CD4-positive, alpha-beta T cell treated with Interleukin-2 at 100 ng/mL for 4 hours (primary cell): ENCODE results near the gene SRSF11.
"Not testable (repeated sequence)": the region's sequence is repeated elsewhere in the genome, so short reads cannot be mapped to it uniquely, and the experiment has no call there.

ENCODE experiments used
- DNase-seq: peaks from one replicate; pipeline ENCODE4 v3.0.0-alpha.2; 2020; ENCODE audit warnings: low spot score

The SRSF11 gene

DNA sequence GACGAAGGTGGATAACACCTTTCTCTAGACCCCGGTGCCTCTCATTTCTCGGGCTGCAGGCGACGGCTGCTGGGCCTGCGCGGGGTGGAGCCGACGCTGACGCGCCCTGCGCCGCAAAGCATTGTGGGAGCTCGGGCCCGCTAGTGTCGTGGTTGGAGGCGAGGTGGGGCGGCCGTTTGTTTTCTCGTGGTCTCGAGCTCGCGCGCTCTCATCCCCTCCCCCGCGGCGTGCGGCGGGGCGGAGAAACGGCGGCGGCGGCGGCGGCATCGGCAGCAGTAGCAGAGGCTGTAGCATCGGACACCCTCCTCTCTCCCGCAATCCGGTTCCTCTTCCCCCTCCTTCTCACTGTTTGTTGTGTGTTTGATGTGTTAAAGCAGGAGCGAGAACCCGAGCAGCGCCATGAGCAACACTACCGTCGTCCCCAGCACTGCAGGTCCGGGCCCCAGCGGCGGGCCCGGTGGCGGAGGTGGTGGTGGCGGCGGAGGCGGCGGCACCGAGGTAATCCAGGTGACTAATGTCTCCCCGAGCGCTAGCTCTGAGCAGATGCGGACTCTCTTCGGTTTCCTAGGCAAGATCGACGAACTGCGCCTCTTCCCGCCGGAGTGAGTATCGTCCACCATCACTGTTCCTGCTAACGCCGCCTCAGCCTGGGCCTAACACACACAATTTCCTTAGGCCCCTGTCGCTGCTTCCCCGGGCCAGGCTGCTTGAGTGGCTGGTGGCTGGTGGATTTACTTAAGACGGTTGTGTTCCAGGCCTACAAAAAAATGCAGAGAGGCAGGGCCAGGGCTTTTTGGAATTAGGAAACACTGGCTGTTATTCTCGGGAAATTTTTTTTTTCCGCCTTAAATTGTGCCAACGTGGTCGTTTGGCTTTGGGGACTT, at the start of gene SRSF11:
Gene SRSF11, plus strand, starts transcription at position 143 of the 884 bp plus-strand sequence. Its CDS starts 257 bp downstream, at position 400.
- peak; percentile 97 for DNase-seq

GRCh38 chr1:70171512-70171911, 49.7 kb upstream of the SRSF11 start:
- DNase-seq: no peak

- not testable (repeated sequence) for DNase-seq
These were observed 36.0 kb upstream of the SRSF11 start for GRCh38 chr1:70185181-70185580.

- no peak for DNase-seq
These were observed 32.7 kb upstream of the SRSF11 start for GRCh38 chr1:70188522-70188921.

- DNase-seq: no peak
These were observed 31.0 kb upstream of the SRSF11 start for GRCh38 chr1:70190180-70190579.

DNA sequence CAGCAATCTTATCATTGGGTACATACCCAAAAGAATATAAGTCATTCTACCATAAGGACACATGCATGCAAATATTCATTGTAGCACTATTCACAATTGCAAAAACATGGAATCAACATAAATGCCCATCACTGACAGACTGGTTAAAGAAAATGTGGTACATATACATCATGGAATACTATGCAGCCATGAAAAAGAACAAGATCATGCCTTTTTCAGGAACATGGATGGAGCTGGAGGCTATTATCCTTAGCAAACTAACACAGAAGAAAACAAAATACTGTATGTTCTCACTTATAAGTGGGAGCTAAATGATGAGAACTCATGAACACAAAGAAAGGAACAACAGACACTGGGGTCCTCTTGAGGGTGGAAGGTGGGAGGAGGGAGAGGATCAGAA, 28.7 kb upstream of the SRSF11 start:
- DNase-seq: not testable (repeated sequence)

DNA sequence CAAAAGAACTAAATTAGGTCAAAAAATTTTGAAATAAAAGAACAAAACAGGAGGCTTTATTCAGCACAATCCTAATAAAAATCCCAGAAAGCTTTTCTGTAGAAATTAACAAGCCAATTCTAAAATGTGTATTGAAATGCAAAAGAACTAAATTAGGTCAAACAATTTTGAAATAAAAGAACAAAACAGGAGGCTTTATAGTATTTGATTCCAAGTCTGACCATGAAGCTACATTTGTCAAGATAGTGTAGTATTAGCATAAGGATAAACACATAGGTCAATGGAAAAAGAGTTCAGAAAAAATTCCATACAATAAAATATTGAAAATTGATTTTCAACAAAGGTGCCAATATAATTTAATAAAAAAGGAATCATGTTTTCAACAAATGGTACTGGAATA, 26.6 kb upstream of the SRSF11 start:
- no peak for DNase-seq

DNA sequence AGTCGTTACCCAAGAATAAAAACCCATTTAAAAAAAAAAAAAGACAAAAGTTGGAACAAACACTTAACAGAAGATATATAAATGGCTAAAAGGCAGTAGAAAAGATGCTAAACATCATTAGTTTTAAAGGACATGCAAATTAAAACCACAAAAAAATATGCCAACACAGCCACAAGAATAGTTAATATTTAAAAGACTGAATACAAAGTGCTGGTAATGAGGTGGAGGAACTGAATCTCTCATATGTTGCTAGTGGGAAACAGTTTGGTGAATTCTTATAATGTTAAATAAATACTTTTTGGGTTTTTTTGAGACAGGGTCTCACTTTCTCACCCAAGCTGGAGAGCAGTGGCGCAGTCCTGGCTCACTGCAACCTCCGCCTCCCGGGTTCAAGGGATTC, 25.8 kb upstream of the SRSF11 start:
- DNase-seq: no peak

- DNase-seq: no peak
These were observed 24.8 kb upstream of the SRSF11 start for GRCh38 chr1:70196333-70196732.

DNA sequence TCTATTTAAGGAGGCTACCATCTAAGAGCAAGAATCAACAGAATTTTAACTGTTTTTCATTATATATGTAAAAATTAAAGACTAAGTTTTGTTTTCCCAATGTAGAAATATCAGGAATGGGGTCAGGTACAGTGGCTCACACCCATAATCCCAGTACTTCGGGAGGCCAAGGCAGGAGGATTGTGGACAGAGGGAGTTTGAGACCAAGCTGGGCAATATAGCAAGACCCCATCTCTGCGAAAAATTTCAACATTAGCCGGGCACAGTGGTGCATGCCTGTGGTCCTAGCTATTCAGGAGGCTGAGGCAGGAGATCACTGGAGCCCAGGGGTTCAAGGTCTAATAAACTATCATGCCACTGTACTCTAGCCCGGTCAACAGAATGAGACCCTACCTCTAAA, 21.1 kb upstream of the SRSF11 start:
- DNase-seq: no peak

DNA sequence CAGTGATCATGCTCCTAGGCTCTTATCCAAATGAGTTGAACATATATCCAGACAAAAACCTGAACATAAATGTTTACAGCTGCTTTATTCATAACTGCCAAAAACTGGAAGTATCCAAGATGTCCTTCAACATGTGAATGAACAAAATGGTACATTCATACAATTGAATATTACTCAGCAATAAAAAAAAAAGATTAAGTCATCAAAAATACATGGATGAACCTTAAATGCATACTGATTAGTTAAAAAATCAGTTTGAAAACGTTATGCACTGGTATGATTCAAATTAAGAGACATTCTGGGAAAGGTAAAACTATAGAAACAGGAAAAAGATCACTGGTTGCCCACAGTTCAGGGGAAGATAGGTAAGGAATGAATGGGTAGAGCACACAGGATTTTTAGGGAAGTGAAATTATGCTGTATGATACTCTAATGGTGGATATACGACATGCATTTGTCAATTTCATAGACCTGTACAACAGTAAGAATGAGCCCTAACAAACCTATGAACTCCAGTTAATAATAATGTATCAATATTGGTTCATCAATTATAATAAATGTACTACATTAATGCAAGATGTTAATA, 18.9 kb upstream of the SRSF11 start:
- DNase-seq: no peak

DNA sequence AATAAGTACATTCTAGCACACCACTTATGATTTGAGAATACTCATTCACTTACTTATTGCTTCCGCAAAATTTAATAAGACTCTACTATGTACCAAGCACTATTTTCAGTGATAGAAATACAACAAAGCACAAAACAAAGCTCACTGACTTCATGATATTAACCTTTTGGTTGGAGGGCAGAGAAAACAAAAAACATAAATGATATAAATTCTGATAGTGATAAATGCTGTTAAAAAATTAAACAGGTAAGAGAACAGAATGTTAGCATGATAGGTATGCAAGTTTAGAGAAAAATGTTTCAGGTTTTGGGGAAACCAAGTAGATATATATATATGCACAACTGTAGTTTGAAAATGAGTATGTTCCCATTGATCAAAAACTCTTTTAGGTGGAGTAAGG, 17.0 kb upstream of the SRSF11 start:
- no peak for DNase-seq

GRCh38 chr1:70204600-70204999, 16.6 kb upstream of the SRSF11 start:
- no peak for DNase-seq

- DNase-seq: no peak
These were observed 16.1 kb upstream of the SRSF11 start for GRCh38 chr1:70205071-70205433.

GRCh38 chr1:70205434-70206118, 15.6 kb upstream of the SRSF11 start, which contains the start of gene LRRC40:
TSS of gene LRRC40 (minus strand) at chr1:70205579. CDS start at chr1:70205540, 39 bp downstream.
- peak; percentile 95 for DNase-seq

DNA sequence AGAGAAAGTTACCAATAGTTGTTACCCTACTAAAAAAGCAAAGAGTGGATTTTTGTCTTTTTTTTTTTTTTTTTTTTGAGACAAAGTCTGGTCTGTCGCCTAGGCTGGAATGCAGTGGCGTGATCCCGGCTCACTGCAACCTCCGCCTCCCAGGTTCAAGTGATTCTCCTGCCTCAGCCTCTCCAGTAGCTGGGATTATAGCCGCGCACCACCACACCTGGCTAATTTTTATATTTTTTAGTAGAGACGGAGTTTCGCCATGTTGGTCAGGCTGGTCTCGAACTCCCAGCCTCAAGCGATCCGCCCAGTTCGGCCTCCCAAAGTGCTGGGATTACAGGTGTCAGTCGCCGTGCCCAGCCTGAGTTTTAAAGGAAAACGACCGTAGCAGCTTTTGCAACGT, 14.3 kb upstream of the SRSF11 start:
- DNase-seq: not testable (repeated sequence)

DNA sequence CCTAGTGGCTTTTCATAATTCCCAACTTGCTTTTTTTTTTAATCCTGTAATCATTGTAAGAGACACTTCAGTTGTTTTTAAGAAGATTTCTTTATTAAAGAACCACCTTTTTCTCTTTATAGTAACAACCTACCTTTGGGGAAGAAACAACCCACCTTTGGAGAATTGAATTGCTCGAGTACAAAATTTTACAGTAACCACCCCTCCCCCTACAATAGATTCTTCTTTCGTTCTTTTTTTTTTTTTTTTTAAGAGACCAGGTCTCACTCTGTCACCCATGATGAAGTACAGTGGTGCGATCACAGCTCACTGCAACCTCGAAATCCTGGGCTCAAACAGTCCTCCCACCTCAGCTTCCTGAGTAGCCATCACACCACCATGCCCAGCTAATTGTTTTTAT, 13.7 kb upstream of the SRSF11 start:
- no peak for DNase-seq

GRCh38 chr1:70208292-70208691, 12.9 kb upstream of the SRSF11 start:
- DNase-seq: no peak

- DNase-seq: no peak
These were observed 10.4 kb upstream of the SRSF11 start for GRCh38 chr1:70210820-70211219.

GRCh38 chr1:70211541-70211940, 9.6 kb upstream of the SRSF11 start:
- DNase-seq: no peak

DNA sequence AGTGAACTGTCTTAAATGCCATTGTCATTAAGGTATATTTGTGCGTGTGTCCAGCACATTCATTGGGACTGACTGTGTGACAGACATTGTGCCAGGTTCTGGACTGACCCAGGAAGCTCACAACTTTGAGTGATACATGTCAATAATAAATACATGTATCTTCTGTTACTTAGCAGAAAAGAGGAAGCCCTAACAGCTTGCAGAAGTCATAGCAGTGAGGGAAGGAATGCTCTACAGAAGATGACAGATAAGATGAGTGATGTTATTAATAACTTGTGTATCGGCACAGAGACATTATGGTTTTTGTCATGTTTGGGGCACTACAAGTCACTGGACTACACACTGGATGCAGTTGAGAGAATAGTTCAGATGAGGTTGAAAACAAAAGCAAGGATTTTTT, 1.2 kb upstream of the SRSF11 start:
- DNase-seq: no peak

GRCh38 chr1:70220517-70221237, 503 bp upstream of the SRSF11 start:
- DNase-seq: no peak
